Right lobe of liver (tissue), 4 donors: ENCODE results near the gene ZSCAN30.

ENCODE experiments used
- POLR2A ChIP-seq: fragments of 450-650 bp; IDR thresholded peaks from one replicate; pipeline ENCODE4 v1.6.1; 2017; ENCODE audit warnings: antibody characterized with exemption, mild to moderate bottlenecking
- TF ChIP-seq, protein P1 (sequence below), 4 donors: fragments of 200-600 bp in 3 of 4; fragments of 450-650 bp in 1 of 4; IDR thresholded peaks; one replicate each; pipeline versions ENCODE4 v1.5.1 to v1.8.0; 2016 to 2022; ENCODE audit warnings: antibody characterized with exemption in 4 of 4, mild to moderate bottlenecking in 2 of 4
- donor health status: DM: no; HTN: no; CAD: no.
- donor health status: DM: no; HTN: no; CAD: no.
- donor health status: DM: no; HTN: yes; CAD: no.

GRCh38 chr18:35245719-35246317, 44.2 kb downstream of the ZSCAN30 start:
- TF ChIP-seq, protein P1, sequence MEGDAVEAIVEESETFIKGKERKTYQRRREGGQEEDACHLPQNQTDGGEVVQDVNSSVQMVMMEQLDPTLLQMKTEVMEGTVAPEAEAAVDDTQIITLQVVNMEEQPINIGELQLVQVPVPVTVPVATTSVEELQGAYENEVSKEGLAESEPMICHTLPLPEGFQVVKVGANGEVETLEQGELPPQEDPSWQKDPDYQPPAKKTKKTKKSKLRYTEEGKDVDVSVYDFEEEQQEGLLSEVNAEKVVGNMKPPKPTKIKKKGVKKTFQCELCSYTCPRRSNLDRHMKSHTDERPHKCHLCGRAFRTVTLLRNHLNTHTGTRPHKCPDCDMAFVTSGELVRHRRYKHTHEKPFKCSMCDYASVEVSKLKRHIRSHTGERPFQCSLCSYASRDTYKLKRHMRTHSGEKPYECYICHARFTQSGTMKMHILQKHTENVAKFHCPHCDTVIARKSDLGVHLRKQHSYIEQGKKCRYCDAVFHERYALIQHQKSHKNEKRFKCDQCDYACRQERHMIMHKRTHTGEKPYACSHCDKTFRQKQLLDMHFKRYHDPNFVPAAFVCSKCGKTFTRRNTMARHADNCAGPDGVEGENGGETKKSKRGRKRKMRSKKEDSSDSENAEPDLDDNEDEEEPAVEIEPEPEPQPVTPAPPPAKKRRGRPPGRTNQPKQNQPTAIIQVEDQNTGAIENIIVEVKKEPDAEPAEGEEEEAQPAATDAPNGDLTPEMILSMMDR (IDR thresholded peaks at IDR 0.05): no peak
- no peak for TF ChIP-seq POLR2A
